Ovary (tissue), 3 donors: ENCODE results near the gene CLEC4E.

Source experiments
- CTCF ChIP-seq, 3 donors: fragments of 450-650 bp in 2 of 3; fragments of 200-600 bp in 1 of 3; IDR thresholded peaks; one replicate each; pipeline versions ENCODE4 v1.5.1 to v1.8.0; 2016 to 2022; ENCODE audit warnings: antibody characterized with exemption in 3 of 3, mild to moderate bottlenecking in 1 of 3
- EP300 ChIP-seq: sonication (generic); formaldehyde crosslinking; IDR thresholded peaks from one replicate; pipeline ENCODE4 v1.6.1; 2017; ENCODE audit warnings: antibody characterized with exemption
- POLR2A ChIP-seq: fragments of 450-650 bp; IDR thresholded peaks from one replicate; pipeline ENCODE4 v1.6.1; 2017; ENCODE audit warnings: antibody characterized with exemption, mild to moderate bottlenecking, moderate library complexity
- donor health status: DM: no; HTN: no; CAD: no.

GRCh38 chr12:8544295-8544694 is 3.6 kb upstream of the CLEC4E start:
- peak; percentile 29 to 83 (median 51) for TF ChIP-seq CTCF (IDR thresholded peaks at IDR 0.05)
- TF ChIP-seq EP300 = no peak
- TF ChIP-seq POLR2A = no peak
